Ramos (cell line): ENCODE results near the gene HLX.

ENCODE experiments used
- in situ Hi-C: fragments of 300-500 bp; cut with MboI; formaldehyde crosslinking; loops from one replicate; pipeline ENCODE4 v1.14.3; 2022; ENCODE audit warnings: low sequenced_read_pairs; ENCODE audit not compliant: unreplicated experiment

The HLX gene

DNA sequence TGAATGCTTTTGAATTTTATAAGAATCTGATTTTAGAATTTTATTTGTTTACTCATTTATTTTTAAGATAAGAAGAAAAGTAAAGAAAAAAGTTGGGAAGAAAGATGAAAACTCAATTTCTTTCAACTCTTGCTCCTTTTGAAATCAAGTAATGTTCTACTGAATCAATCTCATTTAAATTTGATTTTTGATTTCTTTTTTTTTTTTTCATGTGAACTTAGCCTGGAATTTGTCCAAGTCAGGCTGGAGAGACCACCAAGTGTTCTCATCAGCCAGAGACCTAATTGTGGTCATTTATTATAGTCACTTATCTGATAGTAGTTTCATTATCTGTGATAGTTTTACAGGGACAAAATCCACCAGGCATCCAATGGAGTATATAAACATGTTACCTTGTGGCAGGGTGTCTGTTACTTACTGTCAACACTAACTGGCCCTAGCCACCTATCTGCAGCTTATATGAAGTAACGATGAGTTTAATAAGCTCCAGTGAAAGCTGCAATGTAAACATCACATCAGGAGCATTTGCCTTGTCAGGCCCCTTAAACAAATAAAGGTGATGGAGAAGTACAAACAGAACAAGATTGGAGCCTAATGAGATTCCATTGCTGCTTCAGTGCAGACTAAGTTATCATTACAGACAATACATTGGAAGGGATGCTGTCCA lies 39.2 kb downstream of the HLX start:
- in situ Hi-C loops = no loop called here

DNA sequence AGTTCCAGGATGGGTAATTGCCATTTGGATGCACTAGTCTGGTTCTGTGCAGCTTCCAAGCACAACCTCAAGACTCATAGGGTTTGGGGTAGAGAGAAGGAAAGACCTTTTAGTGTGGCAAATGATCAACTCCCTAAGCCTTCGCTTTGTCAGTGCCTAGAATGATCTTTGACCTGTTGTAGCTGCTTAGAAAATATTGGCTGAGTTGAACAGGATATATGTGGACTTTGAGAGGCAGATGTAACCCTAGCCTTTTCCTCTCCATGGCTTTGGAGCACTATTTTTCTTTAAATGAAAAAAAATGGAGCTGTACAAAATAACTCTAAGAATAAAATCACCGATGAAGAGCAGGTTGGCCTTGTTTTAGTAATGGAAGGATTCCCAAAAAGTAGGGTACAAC lies 41.7 kb downstream of the HLX start:
- in situ Hi-C loops = no loop called here

DNA sequence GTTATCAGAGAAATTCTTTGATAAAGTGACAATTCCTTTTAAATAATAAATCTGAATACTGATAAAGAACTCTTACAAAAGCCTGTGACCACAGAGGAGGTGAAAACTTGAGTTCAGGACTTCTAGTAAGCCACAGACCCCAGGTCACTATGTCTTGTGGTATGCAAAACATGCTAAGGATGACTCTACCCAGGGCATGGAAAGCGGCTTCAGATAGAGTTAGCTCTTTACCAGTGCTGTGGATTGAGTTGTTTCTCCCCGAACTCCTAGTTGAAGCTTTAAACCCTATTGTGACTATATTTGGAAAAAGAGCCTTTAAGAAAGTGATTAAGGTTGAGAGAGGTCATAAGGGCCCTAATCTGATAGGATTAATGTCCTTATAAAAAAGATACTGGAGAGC lies 42.3 kb downstream of the HLX start:
- in situ Hi-C loops = no loop called here

DNA sequence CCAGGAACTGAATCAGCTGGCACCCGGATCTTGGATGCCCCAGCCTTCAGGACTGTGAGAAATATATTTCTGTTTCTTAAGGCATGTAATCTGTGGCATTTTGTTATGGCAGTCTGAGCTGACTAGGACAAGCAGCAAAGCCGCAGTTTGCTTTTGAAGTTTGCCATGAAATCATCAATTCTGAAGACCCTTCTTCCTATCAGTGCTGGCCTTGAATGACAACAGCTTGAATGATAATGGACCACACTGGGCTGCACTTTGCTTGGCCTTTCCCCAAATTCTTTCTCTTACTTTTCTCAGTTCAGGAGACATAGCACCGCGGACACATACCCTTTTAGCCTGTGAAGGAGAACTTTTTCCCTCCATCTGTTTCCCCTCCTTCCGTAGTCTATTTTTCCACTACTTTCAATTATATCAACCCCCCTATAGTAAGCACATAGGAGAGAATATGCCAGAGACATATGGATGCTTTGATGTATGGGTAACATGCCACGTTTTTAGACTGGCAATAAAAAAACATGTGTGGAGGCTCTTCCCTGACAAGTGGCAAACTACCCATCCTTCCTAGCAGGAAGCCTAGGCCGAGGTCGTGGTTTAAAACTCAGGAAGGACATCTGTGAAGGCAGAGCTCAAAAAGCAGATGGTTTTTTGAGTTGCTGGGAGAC lies 42.9 kb downstream of the HLX start:
- in situ Hi-C loops = no loop called here

DNA sequence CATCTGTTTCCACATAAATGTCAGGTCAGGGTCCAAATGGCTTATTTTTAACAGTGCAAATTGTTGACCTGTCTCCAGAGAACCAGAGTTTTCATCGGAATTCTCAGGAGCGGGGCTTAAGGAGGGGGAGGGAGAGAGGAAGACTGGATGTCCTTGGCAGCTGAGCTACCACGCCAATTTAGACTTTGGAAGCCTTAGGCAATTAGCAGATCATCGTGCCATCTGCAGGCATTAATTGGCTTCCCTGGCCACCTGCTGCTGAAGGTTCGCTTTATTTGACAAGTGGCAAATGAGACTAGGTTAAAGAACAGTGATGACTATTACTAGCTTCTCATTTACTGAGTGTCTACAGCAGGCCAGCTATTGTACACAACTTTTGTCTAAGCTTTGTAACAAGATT lies 43.7 kb downstream of the HLX start:
- in situ Hi-C loops = no loop called here

DNA sequence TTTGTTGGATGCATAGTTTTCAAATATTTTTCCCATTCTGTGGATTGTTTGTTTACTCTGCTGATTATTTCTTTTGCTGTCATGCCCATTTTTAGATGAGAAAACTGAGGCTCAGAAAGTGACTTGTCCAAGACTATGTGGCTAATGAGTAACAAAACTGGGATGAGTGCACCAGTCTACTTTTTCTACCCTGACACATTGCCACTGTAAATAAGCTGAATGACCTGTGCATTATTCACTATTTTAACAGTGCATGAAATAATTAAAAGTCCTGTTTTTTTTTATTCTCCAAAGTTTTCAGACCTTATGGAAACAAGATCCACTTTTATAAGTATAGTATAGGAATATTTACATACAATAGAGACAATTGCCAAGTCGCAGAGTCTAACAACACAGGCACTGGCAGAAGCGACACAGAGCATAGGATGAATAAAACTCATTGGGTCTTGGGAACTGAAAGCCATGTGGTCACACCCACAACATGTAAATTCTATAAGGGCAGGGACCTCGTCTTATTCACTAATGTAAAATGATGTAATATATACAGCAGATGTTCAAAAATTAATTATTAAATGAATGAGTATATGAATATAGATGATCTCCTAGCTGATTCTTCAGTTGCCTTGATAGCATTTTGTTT lies 45.2 kb downstream of the HLX start:
- in situ Hi-C loops = no loop called here

DNA sequence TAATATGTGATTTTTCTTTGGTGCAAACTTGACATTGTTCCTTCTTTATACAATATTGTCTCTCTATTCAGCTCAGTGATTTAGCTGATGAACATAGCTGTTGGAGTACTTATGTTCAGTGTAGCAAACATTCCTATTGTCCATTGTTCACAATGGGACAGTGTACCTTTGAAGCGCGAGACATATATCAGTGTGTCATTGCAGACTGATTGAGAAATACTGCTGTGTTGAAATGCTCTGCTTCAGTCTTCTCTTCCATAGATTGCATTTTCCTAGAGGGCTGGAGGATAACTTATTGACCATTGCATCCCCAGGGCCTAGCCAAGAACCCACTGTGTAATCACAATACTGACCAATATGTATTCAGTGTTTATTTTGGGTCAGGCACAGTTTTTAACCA lies 46.5 kb downstream of the HLX start:
- in situ Hi-C loops = no loop called here

DNA sequence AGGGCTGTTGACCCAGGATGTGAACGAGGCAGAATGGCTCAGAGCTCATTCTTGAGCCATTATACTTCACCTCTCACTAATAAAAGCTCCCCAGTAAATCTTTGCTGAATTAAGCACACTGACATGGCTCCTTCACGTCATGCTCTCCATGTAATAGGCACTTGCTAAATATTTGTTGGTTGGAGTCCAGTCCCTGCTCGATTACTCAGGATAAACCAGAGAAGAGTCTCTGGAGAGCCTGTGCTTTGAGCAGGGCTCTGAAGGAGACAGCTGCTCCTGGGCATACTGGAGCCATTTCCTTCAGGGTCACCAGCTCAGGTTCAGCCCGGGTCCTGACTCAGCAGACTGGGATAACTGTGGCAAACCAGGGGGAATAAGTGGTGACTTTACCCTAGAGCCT lies 46.9 kb downstream of the HLX start:
- in situ Hi-C loops = no loop called here

DNA sequence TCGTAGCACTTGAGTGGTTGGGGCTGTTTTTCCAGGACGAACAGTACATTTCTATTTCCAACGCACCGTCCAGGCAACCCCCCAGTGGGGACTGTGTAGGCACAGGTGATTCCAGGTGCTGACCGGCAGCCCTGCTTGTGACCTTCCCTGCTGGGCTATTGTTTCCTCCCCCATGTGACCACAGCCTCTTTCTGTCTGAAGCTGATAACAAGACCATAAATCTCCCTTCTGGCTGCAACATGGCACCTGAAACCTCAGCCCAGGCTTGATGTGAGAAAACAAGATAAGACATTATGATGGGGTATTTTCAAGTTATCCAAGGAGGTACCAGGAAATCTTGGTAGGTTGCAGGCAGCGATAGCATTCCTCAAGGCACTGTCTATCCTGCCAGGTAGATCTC lies 48.2 kb downstream of the HLX start:
- in situ Hi-C loops = no loop called here

DNA sequence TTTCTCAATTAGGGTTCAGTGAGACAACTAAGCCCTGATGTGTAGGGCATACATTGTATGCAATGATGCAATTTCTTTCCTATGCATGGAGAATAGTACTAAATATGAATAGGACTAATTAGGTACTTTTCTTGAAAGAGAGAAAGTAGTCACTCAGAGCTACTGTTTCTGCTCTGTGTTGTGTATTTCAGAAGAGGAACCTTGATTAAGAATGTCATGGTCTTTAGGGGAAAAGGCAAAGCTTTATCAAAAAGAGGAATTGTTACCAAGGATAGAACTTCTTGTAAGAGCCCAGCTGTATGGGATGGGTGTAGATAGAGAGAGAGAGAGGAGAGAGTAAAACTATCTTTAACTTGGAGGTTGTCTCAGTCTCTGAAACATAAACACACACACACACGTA lies 49.1 kb downstream of the HLX start:
- in situ Hi-C loops = no loop called here

DNA sequence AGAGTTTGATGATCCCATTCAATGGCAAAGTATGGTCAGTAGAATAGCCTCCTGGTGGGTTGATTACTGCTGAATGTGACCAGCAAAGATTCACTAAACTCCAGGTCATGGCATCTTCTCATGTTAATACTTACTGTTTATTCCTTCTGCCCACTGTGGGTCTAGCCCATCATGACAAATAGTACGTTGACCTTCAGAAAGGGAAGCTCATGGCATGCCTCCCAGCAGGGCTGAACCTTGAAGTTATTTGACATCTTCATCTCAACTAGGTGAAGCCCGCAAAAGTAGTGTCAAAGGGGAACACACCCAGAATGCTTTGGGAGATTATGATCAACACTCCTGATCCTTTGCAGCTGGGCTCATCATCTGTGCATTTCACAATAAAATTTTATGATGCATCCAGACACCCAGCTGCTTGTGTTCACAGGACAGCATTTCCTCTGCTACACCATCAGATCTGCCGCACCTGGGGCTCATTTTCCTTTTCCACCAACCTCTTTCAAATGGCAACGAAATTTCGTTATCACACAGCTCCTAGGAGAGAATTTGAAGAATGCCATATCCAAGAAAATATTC lies 49.6 kb downstream of the HLX start:
- in situ Hi-C loops = no loop called here

DNA sequence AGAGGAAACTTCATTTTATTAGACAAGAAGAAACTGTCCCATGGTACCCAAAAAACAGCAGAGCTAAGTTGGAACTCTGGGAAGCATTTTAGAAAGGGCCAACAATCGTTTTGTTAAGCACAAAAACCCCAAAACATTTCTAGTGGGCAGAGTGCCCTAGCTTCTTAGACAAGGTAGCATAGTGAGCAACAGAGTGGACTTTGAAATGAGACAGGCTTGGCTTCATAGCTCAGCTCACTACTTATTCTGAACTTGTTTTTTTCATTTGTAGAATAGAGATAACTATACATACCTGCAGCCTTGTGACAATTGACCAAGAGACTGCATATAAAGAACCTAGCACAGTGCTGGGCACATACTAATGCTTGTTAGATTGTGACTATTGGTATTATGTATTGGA lies 50.1 kb downstream of the HLX start:
- in situ Hi-C loops = no loop called here
